Measurements from ENCODE around the gene SCO1.
"Not testable (repeated sequence)": the region's sequence is repeated elsewhere in the genome, so short reads cannot be mapped to it uniquely, and the experiment has no call there.

The SCO1 gene

DNA sequence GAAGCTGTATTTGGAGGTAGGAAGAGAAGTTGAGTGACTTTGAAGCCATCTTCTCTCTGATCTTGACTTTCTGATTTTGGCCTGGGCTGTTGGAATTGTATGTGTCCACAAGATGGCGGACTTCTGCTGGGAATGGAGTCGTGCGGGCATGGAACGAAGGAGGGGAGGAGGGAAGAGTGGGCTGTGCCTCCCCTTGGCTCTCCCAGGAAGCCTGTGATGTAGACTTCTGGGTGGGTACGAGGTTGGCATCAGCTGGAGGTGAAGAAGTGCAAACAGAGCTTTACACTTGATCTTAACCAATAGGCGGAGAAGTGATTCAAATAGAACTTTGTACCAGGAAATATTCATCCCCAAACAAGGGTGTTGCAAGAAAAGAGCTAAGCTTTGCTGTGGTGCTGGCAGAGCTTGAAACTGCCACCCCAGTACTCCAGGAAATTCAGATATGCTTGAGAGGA lies 39.9 kb upstream of the SCO1 start:
- peak; percentile 42; the same call in 2 of the 3 replicates for ATAC-seq (ENCODE audit: insufficient read depth, low read depth)
- no peak for TF ChIP-seq EZH2 (IDR thresholded peaks at IDR 0.05; ENCODE audit: borderline replicate concordance, low read depth, low read length, severe bottlenecking)
- TF ChIP-seq, protein P1, sequence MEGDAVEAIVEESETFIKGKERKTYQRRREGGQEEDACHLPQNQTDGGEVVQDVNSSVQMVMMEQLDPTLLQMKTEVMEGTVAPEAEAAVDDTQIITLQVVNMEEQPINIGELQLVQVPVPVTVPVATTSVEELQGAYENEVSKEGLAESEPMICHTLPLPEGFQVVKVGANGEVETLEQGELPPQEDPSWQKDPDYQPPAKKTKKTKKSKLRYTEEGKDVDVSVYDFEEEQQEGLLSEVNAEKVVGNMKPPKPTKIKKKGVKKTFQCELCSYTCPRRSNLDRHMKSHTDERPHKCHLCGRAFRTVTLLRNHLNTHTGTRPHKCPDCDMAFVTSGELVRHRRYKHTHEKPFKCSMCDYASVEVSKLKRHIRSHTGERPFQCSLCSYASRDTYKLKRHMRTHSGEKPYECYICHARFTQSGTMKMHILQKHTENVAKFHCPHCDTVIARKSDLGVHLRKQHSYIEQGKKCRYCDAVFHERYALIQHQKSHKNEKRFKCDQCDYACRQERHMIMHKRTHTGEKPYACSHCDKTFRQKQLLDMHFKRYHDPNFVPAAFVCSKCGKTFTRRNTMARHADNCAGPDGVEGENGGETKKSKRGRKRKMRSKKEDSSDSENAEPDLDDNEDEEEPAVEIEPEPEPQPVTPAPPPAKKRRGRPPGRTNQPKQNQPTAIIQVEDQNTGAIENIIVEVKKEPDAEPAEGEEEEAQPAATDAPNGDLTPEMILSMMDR (IDR thresholded peaks at IDR 0.05; ENCODE audit: borderline replicate concordance, extremely low read depth, low read length, poor library complexity, severe bottlenecking) = peak; percentile 73
- Histone ChIP-seq H3K9ac (ENCODE audit: low read depth, low read length) (no peak overlapping the region), H3K4me1 (ENCODE audit: insufficient read depth, low read length) (no peaks in the 10 kb centered on the region), H3K4me3 (ENCODE audit: low read depth in 1 of 2, low read length in 2 of 2) (no peak overlapping the region), H3K27me3 (ENCODE audit: insufficient read depth, low read length, poor library complexity) (peaks cover 4% of the 10 kb centered on the region), H3K27ac (ENCODE audit: low read length) (no peak overlapping the region), H3K4me2 (ENCODE audit: insufficient read depth, low read length) (no peak overlapping the region), H3K36me3 (ENCODE audit: insufficient read depth, low read length) (no peaks in the 10 kb centered on the region), H3K9me3 (ENCODE audit: insufficient read depth, low read length, severe bottlenecking) (no peaks in the 10 kb centered on the region), H3K79me2 (ENCODE audit: insufficient read depth, low read length) (no peaks in the 10 kb centered on the region), H4K20me1 (ENCODE audit: insufficient read depth, low read length) (no peaks in the 10 kb centered on the region), H2AFZ (ENCODE audit: low read depth, low read length) (no peak overlapping the region)
- DNase-seq = peak; percentile 39

GRCh38 chr17:10735821-10736220 lies 38.5 kb upstream of the SCO1 start:
- no peaks in the 10 kb centered on the region for H3K9me3 ChIP-seq (ENCODE audit: insufficient read depth, low read length, severe bottlenecking)

GRCh38 chr17:10735251-10735650 lies 37.9 kb upstream of the SCO1 start:
- H3K27ac ChIP-seq (ENCODE audit: low read length) = no peak overlapping the region
- no peaks in the 10 kb centered on the region for H3K79me2 ChIP-seq (ENCODE audit: insufficient read depth, low read length)
- no peak overlapping the region for H3K4me3 ChIP-seq (ENCODE audit: low read depth in 1 of 2, low read length in 2 of 2)
- no peak for ATAC-seq (ENCODE audit: insufficient read depth, low read depth)
- H3K4me2 ChIP-seq (ENCODE audit: insufficient read depth, low read length) = no peak overlapping the region
- no peak overlapping the region for H3K9ac ChIP-seq (ENCODE audit: low read depth, low read length)
- H3K4me1 ChIP-seq (ENCODE audit: insufficient read depth, low read length) = no peaks in the 10 kb centered on the region
- no peaks in the 10 kb centered on the region for H3K36me3 ChIP-seq (ENCODE audit: insufficient read depth, low read length)
- H3K9me3 ChIP-seq (ENCODE audit: insufficient read depth, low read length, severe bottlenecking) = no peaks in the 10 kb centered on the region
- H3K27me3 ChIP-seq (ENCODE audit: insufficient read depth, low read length, poor library complexity) = peaks cover 3% of the 10 kb centered on the region
- no peak for TF ChIP-seq EZH2 (IDR thresholded peaks at IDR 0.05; ENCODE audit: borderline replicate concordance, low read depth, low read length, severe bottlenecking)
- TF ChIP-seq, protein P1 (IDR thresholded peaks at IDR 0.05; ENCODE audit: borderline replicate concordance, extremely low read depth, low read length, poor library complexity, severe bottlenecking) = no peak
- no peaks in the 10 kb centered on the region for H4K20me1 ChIP-seq (ENCODE audit: insufficient read depth, low read length)
- no peak overlapping the region for H2AFZ ChIP-seq (ENCODE audit: low read depth, low read length)
- DNase-seq = no peak

More at GRCh38 chr17:10735821-10736220, 38.5 kb upstream of the SCO1 start:
- Histone ChIP-seq H3K9ac (ENCODE audit: low read depth, low read length) (no peak overlapping the region), H3K27me3 (ENCODE audit: insufficient read depth, low read length, poor library complexity) (peaks cover 3% of the 10 kb centered on the region), H2AFZ (ENCODE audit: low read depth, low read length) (no peak overlapping the region), H3K4me1 (ENCODE audit: insufficient read depth, low read length) (no peaks in the 10 kb centered on the region), H4K20me1 (ENCODE audit: insufficient read depth, low read length) (no peaks in the 10 kb centered on the region), H3K36me3 (ENCODE audit: insufficient read depth, low read length) (no peaks in the 10 kb centered on the region), H3K4me3 (ENCODE audit: low read depth in 1 of 2, low read length in 2 of 2) (no peak overlapping the region), H3K4me2 (ENCODE audit: insufficient read depth, low read length) (no peak overlapping the region), H3K27ac (ENCODE audit: low read length) (no peak overlapping the region), H3K79me2 (ENCODE audit: insufficient read depth, low read length) (no peaks in the 10 kb centered on the region)
- TF ChIP-seq, protein P1 (IDR thresholded peaks at IDR 0.05; ENCODE audit: borderline replicate concordance, extremely low read depth, low read length, poor library complexity, severe bottlenecking) = no peak
- TF ChIP-seq EZH2 (IDR thresholded peaks at IDR 0.05; ENCODE audit: borderline replicate concordance, low read depth, low read length, severe bottlenecking) = no peak
- no peak for DNase-seq
- ATAC-seq (ENCODE audit: insufficient read depth, low read depth) = no peak

GRCh38 chr17:10733666-10734065 lies 36.3 kb upstream of the SCO1 start:
- DNase-seq (no peak), ATAC-seq (ENCODE audit: insufficient read depth, low read depth) (no peak)
- Histone ChIP-seq H4K20me1 (ENCODE audit: insufficient read depth, low read length) (no peaks in the 10 kb centered on the region), H2AFZ (ENCODE audit: low read depth, low read length) (no peak overlapping the region), H3K27ac (ENCODE audit: low read length) (no peak overlapping the region), H3K9ac (ENCODE audit: low read depth, low read length) (no peak overlapping the region), H3K4me1 (ENCODE audit: insufficient read depth, low read length) (no peaks in the 10 kb centered on the region), H3K36me3 (ENCODE audit: insufficient read depth, low read length) (no peaks in the 10 kb centered on the region), H3K79me2 (ENCODE audit: insufficient read depth, low read length) (no peaks in the 10 kb centered on the region), H3K4me3 (ENCODE audit: low read depth in 1 of 2, low read length in 2 of 2) (no peak overlapping the region), H3K4me2 (ENCODE audit: insufficient read depth, low read length) (no peak overlapping the region), H3K9me3 (ENCODE audit: insufficient read depth, low read length, severe bottlenecking) (no peaks in the 10 kb centered on the region), H3K27me3 (ENCODE audit: insufficient read depth, low read length, poor library complexity) (peaks cover 3% of the 10 kb centered on the region)
- TF ChIP-seq, protein P1 (IDR thresholded peaks at IDR 0.05; ENCODE audit: borderline replicate concordance, extremely low read depth, low read length, poor library complexity, severe bottlenecking) = no peak
- TF ChIP-seq EZH2 (IDR thresholded peaks at IDR 0.05; ENCODE audit: borderline replicate concordance, low read depth, low read length, severe bottlenecking) = no peak

DNA sequence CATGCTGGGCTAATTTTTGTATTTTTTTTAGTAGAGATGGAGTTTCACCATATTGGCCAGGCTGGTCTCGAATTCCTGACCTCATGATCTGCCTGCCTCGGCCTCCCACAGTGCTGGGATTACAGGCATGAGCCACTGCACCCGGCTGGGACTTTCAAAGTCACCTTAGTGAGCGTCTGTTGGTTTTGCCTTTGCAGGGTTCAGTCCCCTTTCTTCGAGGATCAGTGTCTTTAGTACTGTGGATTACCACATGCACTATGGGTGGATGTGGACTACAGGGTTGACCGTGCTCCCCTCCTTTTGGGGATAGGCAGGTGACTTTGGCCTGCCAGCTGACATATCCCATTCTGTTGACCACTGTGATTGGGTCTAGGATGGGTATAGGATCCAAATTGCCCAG lies 34.8 kb upstream of the SCO1 start:
- not testable (repeated sequence) for H3K27me3 ChIP-seq (ENCODE audit: insufficient read depth, low read length, poor library complexity); H3K4me2 ChIP-seq (ENCODE audit: insufficient read depth, low read length); H3K4me1 ChIP-seq (ENCODE audit: insufficient read depth, low read length); H3K36me3 ChIP-seq (ENCODE audit: insufficient read depth, low read length); H2AFZ ChIP-seq (ENCODE audit: low read depth, low read length); DNase-seq; H3K79me2 ChIP-seq (ENCODE audit: insufficient read depth, low read length); H3K9me3 ChIP-seq (ENCODE audit: insufficient read depth, low read length, severe bottlenecking); H3K9ac ChIP-seq (ENCODE audit: low read depth, low read length); H3K4me3 ChIP-seq (ENCODE audit: low read depth in 1 of 2, low read length in 2 of 2); H4K20me1 ChIP-seq (ENCODE audit: insufficient read depth, low read length); H3K27ac ChIP-seq (ENCODE audit: low read length); ATAC-seq (ENCODE audit: insufficient read depth, low read depth)

All from DND-41 (cell line).